Measurements from ENCODE around the gene PET100. TPM values are rescaled to one million over a fixed set of nuclear protein-coding genes. Genes with fewer than 3 reads are reported as not detected.

Gene PET100
- total RNA-seq, 1 donor, result 7.1 TPM

DNA sequence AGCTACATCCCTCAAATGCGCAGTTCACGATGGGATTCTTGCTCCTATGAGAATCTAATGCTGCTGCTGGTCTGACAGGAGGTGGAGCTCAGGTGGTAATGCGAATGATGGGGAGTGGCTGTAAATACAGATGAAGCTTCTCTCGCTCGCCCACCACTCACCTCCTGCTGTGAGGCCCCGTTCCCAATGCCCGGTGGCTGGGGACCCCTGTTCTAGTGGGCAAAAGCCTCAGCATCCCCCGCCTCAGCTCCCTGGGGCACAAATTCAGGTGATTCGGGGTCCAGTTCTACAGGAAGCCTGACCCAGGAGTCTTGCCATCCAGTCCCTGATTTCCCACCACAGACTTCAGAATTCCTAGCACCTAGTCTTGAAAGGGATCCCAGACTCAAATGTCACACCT, 42.9 kb downstream of the PET100 start:
- TF ChIP-seq, protein P1, sequence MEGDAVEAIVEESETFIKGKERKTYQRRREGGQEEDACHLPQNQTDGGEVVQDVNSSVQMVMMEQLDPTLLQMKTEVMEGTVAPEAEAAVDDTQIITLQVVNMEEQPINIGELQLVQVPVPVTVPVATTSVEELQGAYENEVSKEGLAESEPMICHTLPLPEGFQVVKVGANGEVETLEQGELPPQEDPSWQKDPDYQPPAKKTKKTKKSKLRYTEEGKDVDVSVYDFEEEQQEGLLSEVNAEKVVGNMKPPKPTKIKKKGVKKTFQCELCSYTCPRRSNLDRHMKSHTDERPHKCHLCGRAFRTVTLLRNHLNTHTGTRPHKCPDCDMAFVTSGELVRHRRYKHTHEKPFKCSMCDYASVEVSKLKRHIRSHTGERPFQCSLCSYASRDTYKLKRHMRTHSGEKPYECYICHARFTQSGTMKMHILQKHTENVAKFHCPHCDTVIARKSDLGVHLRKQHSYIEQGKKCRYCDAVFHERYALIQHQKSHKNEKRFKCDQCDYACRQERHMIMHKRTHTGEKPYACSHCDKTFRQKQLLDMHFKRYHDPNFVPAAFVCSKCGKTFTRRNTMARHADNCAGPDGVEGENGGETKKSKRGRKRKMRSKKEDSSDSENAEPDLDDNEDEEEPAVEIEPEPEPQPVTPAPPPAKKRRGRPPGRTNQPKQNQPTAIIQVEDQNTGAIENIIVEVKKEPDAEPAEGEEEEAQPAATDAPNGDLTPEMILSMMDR (IDR thresholded peaks at IDR 0.05; ENCODE audit: insufficient read depth, low read length), result no peak
- DNase-seq (ENCODE audit: low read depth), result no peak
- no peak overlapping the region for H3K4me3 ChIP-seq (ENCODE audit: low read depth, low read length)

DNA sequence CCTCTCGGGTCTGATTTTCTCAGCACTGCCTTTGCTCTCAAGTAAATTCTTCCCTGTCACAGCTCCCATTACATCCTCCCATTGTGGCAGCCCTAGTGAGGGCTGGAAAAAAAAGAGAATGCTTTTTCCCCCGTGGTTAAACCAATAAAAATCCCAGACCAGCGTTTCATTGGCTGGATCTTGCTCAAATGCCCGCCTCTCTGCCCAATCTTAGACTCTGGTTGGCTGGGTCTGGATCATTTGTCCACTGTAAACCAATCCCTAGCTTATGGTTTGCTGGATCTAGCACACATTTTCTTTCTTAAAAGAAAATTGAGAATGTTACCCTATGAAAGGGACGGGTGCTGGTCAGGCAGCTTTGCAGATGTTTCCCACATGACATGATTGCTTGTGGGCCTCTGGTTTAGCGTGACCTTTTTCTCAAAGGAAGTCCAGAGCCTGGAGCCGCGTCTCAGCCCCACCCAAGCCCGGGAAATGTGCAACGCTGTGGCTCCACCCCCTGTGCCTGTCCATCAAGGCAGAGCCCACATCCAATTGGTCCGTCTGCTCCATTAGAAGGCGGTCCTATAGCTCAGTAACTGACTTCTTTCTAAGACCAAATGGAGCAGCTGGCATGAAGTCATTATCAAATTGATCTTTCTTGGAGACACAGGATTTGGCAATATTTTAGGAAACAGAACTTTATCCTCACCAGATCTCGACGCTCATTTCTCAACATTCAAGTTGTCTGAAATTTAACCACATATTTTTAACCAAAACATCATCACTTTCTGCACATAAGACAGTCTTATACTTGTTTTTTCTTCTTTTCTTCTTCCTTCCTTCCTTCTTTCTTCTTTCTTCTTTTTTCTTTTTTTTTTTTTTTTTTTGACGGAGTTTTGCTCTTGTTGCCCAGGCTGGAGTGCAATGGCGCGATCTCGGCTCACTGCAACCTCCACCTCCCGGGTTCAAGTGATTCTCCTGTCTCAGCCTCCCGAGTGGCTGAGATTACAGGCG, 44.7 kb downstream of the PET100 start:
- no peak overlapping the region for H3K4me3 ChIP-seq (ENCODE audit: low read depth, low read length)
- TF ChIP-seq, protein P1 (IDR thresholded peaks at IDR 0.05; ENCODE audit: insufficient read depth, low read length), result no peak
- peak; percentile 66 for DNase-seq (ENCODE audit: low read depth)

DNA sequence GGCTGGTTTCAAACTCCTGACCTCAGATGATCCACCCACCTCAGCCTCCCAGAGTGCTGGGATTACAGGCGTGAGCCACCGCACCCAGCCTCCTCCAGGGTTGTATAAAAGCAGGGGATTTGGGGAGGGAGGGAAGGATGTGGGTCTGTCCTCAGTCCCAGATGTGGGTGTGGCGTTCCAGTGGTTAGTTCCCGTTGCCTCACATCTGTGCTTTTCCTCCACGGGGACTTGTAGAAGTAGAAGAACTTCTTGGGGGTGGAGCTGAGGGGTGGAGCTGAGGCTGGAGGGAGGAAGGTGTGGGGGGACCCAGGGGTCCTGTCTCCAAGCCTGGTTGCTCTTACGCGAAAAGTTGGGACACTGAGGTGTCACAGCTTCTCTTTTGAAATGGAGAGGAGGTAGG, 46.8 kb downstream of the PET100 start:
- H3K4me3 ChIP-seq (ENCODE audit: low read depth, low read length), result no peak overlapping the region
- TF ChIP-seq, protein P1 (IDR thresholded peaks at IDR 0.05; ENCODE audit: insufficient read depth, low read length), result no peak
- no peak for DNase-seq (ENCODE audit: low read depth)

DNA sequence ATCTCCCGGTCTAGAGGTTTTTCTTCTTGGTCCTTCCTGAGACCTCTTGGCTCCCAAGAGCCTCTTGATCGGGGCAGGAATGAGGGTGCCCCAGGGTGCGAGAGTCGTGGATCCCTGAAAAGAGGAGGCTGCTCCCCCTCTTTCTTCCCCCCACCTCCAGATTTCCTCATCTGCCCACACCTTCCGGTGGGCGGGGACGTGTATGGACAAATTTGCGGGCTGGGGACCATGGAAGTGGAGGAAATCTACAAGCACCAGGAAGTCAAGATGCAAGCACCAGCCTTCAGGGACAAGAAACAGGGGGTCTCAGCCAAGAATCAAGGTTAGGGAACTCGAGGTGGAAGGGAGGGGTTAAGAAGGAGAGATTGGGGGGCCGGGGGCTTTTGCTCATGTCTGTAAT, 47.3 kb downstream of the PET100 start, which contains the start of gene MCEMP1:
Gene MCEMP1 (plus strand): TSS at position 237 of the 400 bp plus-strand sequence. CDS start 31 bp downstream, at position 268.
- H3K4me3 ChIP-seq (ENCODE audit: low read depth, low read length), result no peak within 1 kb of the TSS
- TF ChIP-seq, protein P1 (IDR thresholded peaks at IDR 0.05; ENCODE audit: insufficient read depth, low read length), result no peak
- DNase-seq (ENCODE audit: low read depth), result no peak

DNA sequence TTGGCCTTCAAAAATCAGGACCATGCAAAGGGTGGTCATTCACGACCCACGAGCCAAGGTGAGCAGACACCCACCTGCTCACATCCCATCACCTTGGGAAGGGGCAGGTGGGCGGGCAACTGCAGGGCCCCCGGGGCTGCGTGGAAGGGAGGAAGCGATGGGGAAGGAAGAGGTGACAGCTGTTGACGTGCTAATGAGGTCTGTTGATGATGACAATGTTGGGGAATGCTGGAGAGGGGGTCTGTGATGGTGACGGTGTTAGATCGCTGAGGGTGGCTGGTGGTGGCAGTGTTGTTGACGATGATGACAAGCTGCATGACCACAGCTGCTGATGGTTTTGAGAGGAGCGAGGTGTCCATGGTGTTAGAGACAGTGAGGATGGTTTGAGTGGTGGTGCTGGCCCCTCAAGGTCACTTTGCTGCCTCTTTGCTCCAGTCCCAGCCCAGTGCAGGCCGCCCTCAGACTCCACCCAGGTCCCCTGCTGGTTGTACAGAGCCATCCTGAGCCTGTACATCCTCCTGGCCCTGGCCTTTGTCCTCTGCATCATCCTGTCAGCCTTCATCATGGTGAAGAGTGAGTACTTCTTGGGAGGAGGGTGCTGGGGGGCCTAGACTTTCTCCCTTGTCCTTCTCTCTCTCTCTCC, 48.2 kb downstream of the PET100 start:
- TF ChIP-seq, protein P1 (IDR thresholded peaks at IDR 0.05; ENCODE audit: insufficient read depth, low read length), result no peak
- H3K4me3 ChIP-seq (ENCODE audit: low read depth, low read length), result no peak overlapping the region
- DNase-seq (ENCODE audit: low read depth), result no peak

DNA sequence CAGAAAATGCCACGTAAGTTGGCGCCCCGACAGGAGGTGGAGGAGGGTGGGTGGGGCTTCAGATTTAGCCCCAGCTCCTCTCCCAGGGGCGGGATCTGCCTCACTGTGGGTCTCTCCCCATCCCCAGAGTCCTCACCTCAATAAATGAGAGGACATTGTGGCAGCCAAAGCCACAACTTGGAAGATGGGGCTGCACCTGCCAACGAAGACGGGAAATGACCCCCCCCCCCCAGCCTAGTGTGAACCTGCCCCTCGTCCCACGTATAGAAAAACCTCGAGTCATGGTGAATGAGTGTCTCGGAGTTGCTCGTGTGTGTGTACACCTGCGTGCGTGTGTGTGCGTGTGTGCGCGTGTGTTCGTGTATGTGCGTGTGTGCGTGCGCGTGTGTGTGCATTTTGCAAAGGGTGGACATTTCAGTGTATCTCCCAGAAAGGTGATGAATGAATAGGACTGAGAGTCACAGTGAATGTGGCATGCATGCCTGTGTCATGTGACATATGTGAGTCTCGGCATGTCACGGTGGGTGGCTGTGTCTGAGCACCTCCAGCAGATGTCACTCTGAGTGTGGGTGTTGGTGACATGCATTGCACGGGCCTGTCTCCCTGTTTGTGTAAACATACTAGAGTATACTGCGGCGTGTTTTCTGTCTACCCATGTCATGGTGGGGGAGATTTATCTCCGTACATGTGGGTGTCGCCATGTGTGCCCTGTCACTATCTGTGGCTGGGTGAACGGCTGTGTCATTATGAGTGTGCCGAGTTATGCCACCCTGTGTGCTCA, 49.6 kb downstream of the PET100 start:
- TF ChIP-seq, protein P1 (IDR thresholded peaks at IDR 0.05; ENCODE audit: insufficient read depth, low read length), result no peak
- no peak for DNase-seq (ENCODE audit: low read depth)
- H3K4me3 ChIP-seq (ENCODE audit: low read depth, low read length), result no peak overlapping the region
